Measurements from ENCODE around the gene ADGRB3. TPM values are rescaled to one million over a fixed set of nuclear protein-coding genes. Genes with fewer than 3 reads are reported as not detected.

The ADGRB3 gene
- total RNA-seq, 4 donors from 2014 or later: 3.9 to 9.8 (median 7.2) TPM

GRCh38 chr6:68652117-68652536, 17.0 kb downstream of the ADGRB3 start:
- ATAC-seq: no peak
- H3K9me3 ChIP-seq: no peaks in the 10 kb centered on the region
- no peaks in the 10 kb centered on the region for H3K36me3 ChIP-seq
- H3K4me3 ChIP-seq: no peak overlapping the region
- H3K27me3 ChIP-seq: no peaks in the 10 kb centered on the region
- peaks cover 0 to 5% (median 0%) of the 10 kb centered on the region in 3 donors for H3K4me1 ChIP-seq
- WGBS, 2 donors (ENCODE audit: low coverage in 1 of 2): 76 to 79% methylated on average over 5 of the region's 6 CpGs
- no peak overlapping the region for H3K27ac ChIP-seq
- no peak for TF ChIP-seq POLR2A (IDR thresholded peaks at IDR 0.05)
- TF ChIP-seq POLR2AphosphoS5 (IDR thresholded peaks at IDR 0.05): no peak
- TF ChIP-seq, protein P1, sequence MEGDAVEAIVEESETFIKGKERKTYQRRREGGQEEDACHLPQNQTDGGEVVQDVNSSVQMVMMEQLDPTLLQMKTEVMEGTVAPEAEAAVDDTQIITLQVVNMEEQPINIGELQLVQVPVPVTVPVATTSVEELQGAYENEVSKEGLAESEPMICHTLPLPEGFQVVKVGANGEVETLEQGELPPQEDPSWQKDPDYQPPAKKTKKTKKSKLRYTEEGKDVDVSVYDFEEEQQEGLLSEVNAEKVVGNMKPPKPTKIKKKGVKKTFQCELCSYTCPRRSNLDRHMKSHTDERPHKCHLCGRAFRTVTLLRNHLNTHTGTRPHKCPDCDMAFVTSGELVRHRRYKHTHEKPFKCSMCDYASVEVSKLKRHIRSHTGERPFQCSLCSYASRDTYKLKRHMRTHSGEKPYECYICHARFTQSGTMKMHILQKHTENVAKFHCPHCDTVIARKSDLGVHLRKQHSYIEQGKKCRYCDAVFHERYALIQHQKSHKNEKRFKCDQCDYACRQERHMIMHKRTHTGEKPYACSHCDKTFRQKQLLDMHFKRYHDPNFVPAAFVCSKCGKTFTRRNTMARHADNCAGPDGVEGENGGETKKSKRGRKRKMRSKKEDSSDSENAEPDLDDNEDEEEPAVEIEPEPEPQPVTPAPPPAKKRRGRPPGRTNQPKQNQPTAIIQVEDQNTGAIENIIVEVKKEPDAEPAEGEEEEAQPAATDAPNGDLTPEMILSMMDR (IDR thresholded peaks at IDR 0.05): no peak

- ATAC-seq: no peak
- WGBS, 2 donors (ENCODE audit: low coverage in 1 of 2): 58 to 65% methylated on average over 3 of the region's 3 CpGs
Measured at GRCh38 chr6:68653074-68653705, 18.1 kb downstream of the ADGRB3 start.

GRCh38 chr6:68653706-68654089, 18.6 kb downstream of the ADGRB3 start:
- no peak overlapping the region for H3K27ac ChIP-seq
- no peaks in the 10 kb centered on the region for H3K36me3 ChIP-seq
- ATAC-seq: no peak
- H3K4me1 ChIP-seq: peaks cover 0 to 5% (median 0%) of the 10 kb centered on the region in 3 donors
- no peak overlapping the region for H3K4me3 ChIP-seq
- WGBS, 2 donors (ENCODE audit: low coverage in 1 of 2): 49 to 50% methylated on average over 2 of the region's 2 CpGs
- H3K9me3 ChIP-seq: no peaks in the 10 kb centered on the region
- H3K27me3 ChIP-seq: no peaks in the 10 kb centered on the region
- TF ChIP-seq POLR2AphosphoS5 (IDR thresholded peaks at IDR 0.05) (no peak), POLR2A (IDR thresholded peaks at IDR 0.05) (no peak), EP300 (IDR thresholded peaks at IDR 0.05) (no peak)
- TF ChIP-seq, protein P1 (IDR thresholded peaks at IDR 0.05): no peak

More at GRCh38 chr6:68653074-68653705, 18.1 kb downstream of the ADGRB3 start:
- Histone ChIP-seq H3K27me3 (no peaks in the 10 kb centered on the region), H3K27ac (no peak overlapping the region), H3K4me3 (no peak overlapping the region), H3K9me3 (no peaks in the 10 kb centered on the region), H3K4me1 (peaks cover 0 to 5% (median 0%) of the 10 kb centered on the region in 3 donors), H3K36me3 (no peaks in the 10 kb centered on the region)
- TF ChIP-seq EP300 (IDR thresholded peaks at IDR 0.05) (no peak), POLR2AphosphoS5 (IDR thresholded peaks at IDR 0.05) (no peak), POLR2A (IDR thresholded peaks at IDR 0.05) (no peak)
- TF ChIP-seq, protein P1 (IDR thresholded peaks at IDR 0.05): no peak

GRCh38 chr6:68654134-68654533, 19.1 kb downstream of the ADGRB3 start:
- TF ChIP-seq, protein P1 (IDR thresholded peaks at IDR 0.05): no peak
- no peak for ATAC-seq
- no peaks in the 10 kb centered on the region for H3K27me3 ChIP-seq
- no peaks in the 10 kb centered on the region for H3K9me3 ChIP-seq
- WGBS, 2 donors (ENCODE audit: low coverage in 1 of 2): 25 to 43% methylated on average over 2 of the region's 2 CpGs
- no peak overlapping the region for H3K4me3 ChIP-seq
- peaks cover 0 to 5% (median 0%) of the 10 kb centered on the region in 3 donors for H3K4me1 ChIP-seq
- no peaks in the 10 kb centered on the region for H3K36me3 ChIP-seq
- no peak overlapping the region for H3K27ac ChIP-seq

DNA sequence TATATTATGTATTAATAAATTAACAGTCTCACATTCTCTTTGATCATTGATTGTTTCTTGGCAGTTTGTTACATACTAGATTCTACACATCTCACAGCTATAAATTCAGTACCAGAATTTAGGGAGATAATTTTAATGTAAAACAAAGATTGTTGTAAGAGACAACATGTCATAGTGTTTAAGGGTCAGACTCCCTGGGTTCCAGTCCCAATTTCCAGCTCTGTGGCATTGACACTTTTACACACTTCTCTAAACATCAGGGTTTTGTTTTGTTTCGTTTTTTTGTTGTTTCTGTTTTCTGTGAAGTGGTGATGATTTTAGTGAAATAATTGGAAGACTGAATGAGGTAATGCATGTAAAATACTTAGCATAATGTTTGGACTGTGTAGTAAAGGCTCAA, 19.9 kb downstream of the ADGRB3 start:
- TF ChIP-seq, protein P1 (IDR thresholded peaks at IDR 0.05): no peak
- TF ChIP-seq EP300 (IDR thresholded peaks at IDR 0.05): no peak
- no peak for TF ChIP-seq POLR2AphosphoS5 (IDR thresholded peaks at IDR 0.05)
- TF ChIP-seq POLR2A (IDR thresholded peaks at IDR 0.05): no peak
- no peaks in the 10 kb centered on the region for H3K27me3 ChIP-seq
- H3K4me3 ChIP-seq: no peak overlapping the region
- H3K36me3 ChIP-seq: no peaks in the 10 kb centered on the region
- 58 to 67% methylated on average over 1 of the region's 1 CpG for WGBS, 2 donors (ENCODE audit: low coverage in 1 of 2)
- ATAC-seq: no peak
- no peaks in the 10 kb centered on the region for H3K9me3 ChIP-seq
- H3K27ac ChIP-seq: no peak overlapping the region
- peaks cover 0 to 5% (median 0%) of the 10 kb centered on the region in 3 donors for H3K4me1 ChIP-seq
